ENCODE results near the gene TMC1. TPM values are rescaled to one million over a fixed set of nuclear protein-coding genes. Genes with fewer than 3 reads are reported as not detected.
A peak's percentile ranks its signal among the peaks of the same experiment; 100 is the strongest.

Gene TMC1
- total RNA-seq, 1 donor = 1.3 TPM

GRCh38 chr9:72592502-72593403 is 71.3 kb downstream of the TMC1 start:
- no peak overlapping the region for H3K4me3 ChIP-seq (ENCODE audit: low read depth, low read length)
- DNase-seq (ENCODE audit: low read depth) = peak; percentile 78
- peak; percentile 73 for TF ChIP-seq CTCF (IDR thresholded peaks at IDR 0.05; ENCODE audit: insufficient read depth, low read depth, low read length)

GRCh38 chr9:72596451-72597180 is 75.2 kb downstream of the TMC1 start:
- DNase-seq (ENCODE audit: low read depth) = peak; percentile 75

GRCh38 chr9:72597181-72597517 is 75.7 kb downstream of the TMC1 start:
- no peak for TF ChIP-seq CTCF (IDR thresholded peaks at IDR 0.05; ENCODE audit: insufficient read depth, low read depth, low read length)
- DNase-seq (ENCODE audit: low read depth) = no peak
- H3K4me3 ChIP-seq (ENCODE audit: low read depth, low read length) = no peak overlapping the region

More at GRCh38 chr9:72596451-72597180, 75.2 kb downstream of the TMC1 start:
- no peak for TF ChIP-seq CTCF (IDR thresholded peaks at IDR 0.05; ENCODE audit: insufficient read depth, low read depth, low read length)
- no peak overlapping the region for H3K4me3 ChIP-seq (ENCODE audit: low read depth, low read length)

GRCh38 chr9:72597601-72598000 is 76.2 kb downstream of the TMC1 start:
- DNase-seq (ENCODE audit: low read depth) = peak; percentile 69
- TF ChIP-seq CTCF (IDR thresholded peaks at IDR 0.05; ENCODE audit: insufficient read depth, low read depth, low read length) = no peak

GRCh38 chr9:72598639-72599038 is 77.2 kb downstream of the TMC1 start:
- H3K4me3 ChIP-seq (ENCODE audit: low read depth, low read length) = no peak overlapping the region
- TF ChIP-seq CTCF (IDR thresholded peaks at IDR 0.05; ENCODE audit: insufficient read depth, low read depth, low read length) = no peak
- no peak for DNase-seq (ENCODE audit: low read depth)

More at GRCh38 chr9:72597601-72598000, 76.2 kb downstream of the TMC1 start:
- H3K4me3 ChIP-seq (ENCODE audit: low read depth, low read length) = no peak overlapping the region

GRCh38 chr9:72599874-72600534 is 78.6 kb downstream of the TMC1 start:
- DNase-seq (ENCODE audit: low read depth) = no peak
- TF ChIP-seq CTCF (IDR thresholded peaks at IDR 0.05; ENCODE audit: insufficient read depth, low read depth, low read length) = no peak

More at GRCh38 chr9:72599874-72600534, 78.6 kb downstream of the TMC1 start:
- H3K4me3 ChIP-seq (ENCODE audit: low read depth, low read length) = no peak overlapping the region

All from fibroblast of villous mesenchyme (primary cell).